ENCODE results near the gene OR11G2.
"Not testable (repeated sequence)": the region's sequence is repeated elsewhere in the genome, so short reads cannot be mapped to it uniquely, and the experiment has no call there.

Gene OR11G2

GRCh38 chr14:20228681-20229080 lies 38.0 kb downstream of the OR11G2 start, which contains the start of gene OR11H7:
TSS of gene OR11H7 (plus strand) at chr14:20228981.
- no peak for DNase-seq

- DNase-seq = not testable (repeated sequence)
Measured at GRCh38 chr14:20235415-20235814, 44.7 kb downstream of the OR11G2 start.

- DNase-seq = no peak
Measured at GRCh38 chr14:20247646-20248246, 57.0 kb downstream of the OR11G2 start.
